ENCODE results near the gene MICAL2. TPM values are rescaled to one million over a fixed set of nuclear protein-coding genes. Genes with fewer than 3 reads are reported as not detected.
A peak's percentile ranks its signal among the peaks of the same experiment; 100 is the strongest.

MICAL2 gene
- total RNA-seq, 4 donors from 2014 or later, result 195 to 499 (median 259) TPM

- no peaks in the 10 kb centered on the region for H3K36me3 ChIP-seq
- TF ChIP-seq POLR2A (IDR thresholded peaks at IDR 0.05; ENCODE audit: low read depth), result no peak
- no peak for TF ChIP-seq CTCF (IDR thresholded peaks at IDR 0.05)
Observed at GRCh38 chr11:12101318-12101717, 9.1 kb upstream of the MICAL2 start.

GRCh38 chr11:12102588-12103410 is 7.6 kb upstream of the MICAL2 start:
- Histone ChIP-seq H3K27me3 (no peaks in the 10 kb centered on the region), H3K9me3 (no peaks in the 10 kb centered on the region), H3K4me1 (peaks cover 9 to 29% (median 20%) of the 10 kb centered on the region in 4 donors), H3K4me3 (no peak overlapping the region), H3K27ac (replicated peaks in 1 of 4) (no peak overlapping the region), H3K36me3 (no peaks in the 10 kb centered on the region)
- DNase-seq (ENCODE audit: extremely low spot score), result no peak
- intact Hi-C loops (cut with DNase I), result no loop called here
- TF ChIP-seq POLR2A (IDR thresholded peaks at IDR 0.05; ENCODE audit: low read depth) (no peak), CTCF (IDR thresholded peaks at IDR 0.05) (peak in 1 of 3 experiments; percentile 4), POLR2AphosphoS5 (IDR thresholded peaks at IDR 0.05) (no peak), EP300 (IDR thresholded peaks at IDR 0.05) (no peak)
- WGBS, result 81% methylated on average over 5 of the region's 5 CpGs

More at GRCh38 chr11:12101318-12101717, 9.1 kb upstream of the MICAL2 start:
- Histone ChIP-seq H3K4me1 (peaks cover 9 to 29% (median 20%) of the 10 kb centered on the region in 4 donors), H3K27me3 (no peaks in the 10 kb centered on the region), H3K4me3 (no peak overlapping the region), H3K27ac (replicated peaks in 1 of 4) (no peak overlapping the region), H3K9me3 (no peaks in the 10 kb centered on the region)
- no peak for DNase-seq (ENCODE audit: extremely low spot score)
- intact Hi-C loops (cut with DNase I), result no loop called here
- WGBS, result 84% methylated on average over 1 of the region's 1 CpG

GRCh38 chr11:12103411-12104225 is 6.8 kb upstream of the MICAL2 start:
- no peaks in the 10 kb centered on the region for H3K9me3 ChIP-seq

GRCh38 chr11:12105471-12105870 is 4.9 kb upstream of the MICAL2 start:
- no peak for DNase-seq (ENCODE audit: extremely low spot score)

More at GRCh38 chr11:12103411-12104225, 6.8 kb upstream of the MICAL2 start:
- intact Hi-C loops (cut with DNase I), result no loop called here
- Histone ChIP-seq H3K36me3 (no peaks in the 10 kb centered on the region), H3K27ac (replicated peaks in 1 of 4) (peak overlapping the region in 3 of 4 donors; percentile 12 to 23 (median 21)), H3K4me3 (no peak overlapping the region), H3K27me3 (no peaks in the 10 kb centered on the region), H3K4me1 (peaks cover 9 to 29% (median 20%) of the 10 kb centered on the region in 4 donors)
- TF ChIP-seq POLR2AphosphoS5 (IDR thresholded peaks at IDR 0.05), result peak in 1 of 2 donors; percentile 41
- no peak for TF ChIP-seq POLR2A (IDR thresholded peaks at IDR 0.05; ENCODE audit: low read depth)
- 65% methylated on average over 7 of the region's 7 CpGs for WGBS
- DNase-seq (ENCODE audit: extremely low spot score), result no peak

More at GRCh38 chr11:12105471-12105870, 4.9 kb upstream of the MICAL2 start:
- Histone ChIP-seq H3K4me1 (peaks cover 21 to 38% (median 25%) of the 10 kb centered on the region in 4 donors), H3K4me3 (no peak overlapping the region), H3K27me3 (no peaks in the 10 kb centered on the region), H3K27ac (replicated peaks in 1 of 4) (no peak overlapping the region), H3K9me3 (no peaks in the 10 kb centered on the region), H3K36me3 (no peaks in the 10 kb centered on the region)
- TF ChIP-seq POLR2A (IDR thresholded peaks at IDR 0.05; ENCODE audit: low read depth) (no peak), CTCF (IDR thresholded peaks at IDR 0.05) (no peak), EP300 (IDR thresholded peaks at IDR 0.05) (no peak), POLR2AphosphoS5 (IDR thresholded peaks at IDR 0.05) (no peak)
- intact Hi-C loops (cut with DNase I), result no loop called here
- 95% methylated on average over 1 of the region's 2 CpGs for WGBS

All from esophagus muscularis mucosa (tissue), 4 donors.